IMR-90 (cell line): ENCODE data around the gene FAM124A. TPM values are rescaled to one million over a fixed set of nuclear protein-coding genes. Genes with fewer than 3 reads are reported as not detected.
A peak's percentile ranks its signal among the peaks of the same experiment; 100 is the strongest.

ENCODE experiments used
- ATAC-seq: fragments of 200-7000 bp; cut with Tn5 transposase; 2 replicates; pipeline ENCODE4 v1.9.1; 2020; ENCODE audit warnings: low read depth, mild to moderate bottlenecking, moderate library complexity
- BruUV-seq: library from RNA; stranded (reverse); fragments of 400-500 nt; replicated peaks from 2 replicates; lab custom pipeline; 2021; lab: Mats Ljungman, UMichigan
- CTCF ChIA-PET: fragments of 300-600 bp; formaldehyde crosslinking; extraction: SDS; loops from one replicate; lab custom pipeline; 2021; ENCODE audit warnings: antibody characterized with exemption; lab: Yijun Ruan, JAX
- POLR2A ChIA-PET: fragments of 300-600 bp; sonication (Branson Sonifier 250); formaldehyde crosslinking; loops from one replicate; lab custom pipeline; 2022; ENCODE audit warnings: antibody characterized with exemption; ENCODE audit not compliant: unreplicated experiment; lab: Charles Lee
- DNase-seq: peaks from one replicate; pipeline ENCODE4 v3.0.0; 2013
- H2AFZ ChIP-seq: replicated peaks from 2 replicates; pipeline ENCODE3; 2013; ENCODE audit warnings: low read length, mild to moderate bottlenecking; ENCODE audit not compliant: poor library complexity
- H2AK5ac ChIP-seq: 2 replicates; pipeline ENCODE4 v1.6.1; 2013; ENCODE audit warnings: low read depth, low read length, inconsistent platforms
- H2AK9ac ChIP-seq: replicated peaks from 2 replicates; pipeline ENCODE3; 2013; ENCODE audit warnings: mild to moderate bottlenecking, low read depth, low read length, moderate library complexity; ENCODE audit not compliant: poor library complexity
- H2BK120ac ChIP-seq: 2 replicates; pipeline ENCODE4 v1.6.1; 2013; ENCODE audit warnings: low read depth, low read length, inconsistent platforms
- H2BK15ac ChIP-seq: 3 replicates; pipeline ENCODE4 v1.6.1; 2013; ENCODE audit warnings: low read depth, low read length, inconsistent platforms
- H2BK20ac ChIP-seq: 2 replicates; pipeline ENCODE4 v1.6.1; 2013; ENCODE audit warnings: low read depth, mild to moderate bottlenecking, inconsistent platforms, low read length, moderate library complexity
- H2BK5ac ChIP-seq: 2 replicates; pipeline ENCODE4 v1.6.1; 2013; ENCODE audit warnings: mild to moderate bottlenecking, low read depth, low read length, inconsistent platforms; ENCODE audit not compliant: poor library complexity, severe bottlenecking
- H3K14ac ChIP-seq: replicated peaks from 2 replicates; pipeline ENCODE4 v1.6.1; 2013; ENCODE audit warnings: low read depth, low read length, inconsistent platforms
- H3K18ac ChIP-seq: 2 replicates; pipeline ENCODE4 v1.6.1; 2013; ENCODE audit warnings: low read depth, low read length, control low read depth
- H3K23ac ChIP-seq: 2 replicates; pipeline ENCODE4 v1.6.1; 2013; ENCODE audit warnings: low read depth, low read length, inconsistent platforms
- H3K27ac ChIP-seq: 2 replicates; pipeline ENCODE4 v1.5.1; 2013; ENCODE audit warnings: mild to moderate bottlenecking, control low read depth, low read length; ENCODE audit not compliant: insufficient read depth
- H3K27me3 ChIP-seq: 2 replicates; pipeline ENCODE4 v1.6.1; 2013; ENCODE audit warnings: low read length; ENCODE audit not compliant: control insufficient read depth, insufficient read depth
- H3K36me3 ChIP-seq: 2 replicates; pipeline ENCODE4 v1.6.1; 2013; ENCODE audit warnings: low read length, mixed read lengths; ENCODE audit not compliant: control insufficient read depth, insufficient read depth
- H3K4ac ChIP-seq: 2 replicates; pipeline ENCODE4 v1.6.1; 2013; ENCODE audit warnings: low read depth, low read length, inconsistent platforms
- H3K4me1 ChIP-seq: 2 replicates; pipeline ENCODE4 v1.6.1; 2013; ENCODE audit warnings: low read length, mixed read lengths; ENCODE audit not compliant: control insufficient read depth, insufficient read depth
- H3K4me2 ChIP-seq: 2 replicates; pipeline ENCODE4 v1.6.1; 2013; ENCODE audit warnings: low read depth, mild to moderate bottlenecking, control low read depth, low read length, moderate library complexity
- H3K4me3 ChIP-seq: 2 replicates; pipeline ENCODE4 v1.5.1; 2013; ENCODE audit warnings: low read depth, mild to moderate bottlenecking, control low read depth, low read length, moderate library complexity; ENCODE audit not compliant: insufficient read depth
- H3K56ac ChIP-seq: 2 replicates; pipeline ENCODE4 v1.6.1; 2013; ENCODE audit warnings: low read length, inconsistent platforms; ENCODE audit not compliant: insufficient read depth; ENCODE audit errors: extremely low read depth
- H3K79me1 ChIP-seq, 2 experiments: 2 replicates each; pipeline ENCODE4 v1.6.1; 2013; ENCODE audit warnings: low read length in 2 of 2, inconsistent platforms in 1 of 2, low read depth in 1 of 2
- H3K9ac ChIP-seq: 2 replicates; pipeline ENCODE4 v1.6.1; 2013; ENCODE audit warnings: low read depth, low read length, control low read depth
- H3K9me1 ChIP-seq: 2 replicates; pipeline ENCODE4 v1.6.1; 2013; ENCODE audit warnings: low read length, inconsistent platforms; ENCODE audit not compliant: insufficient read depth
- H3K9me3 ChIP-seq: 2 replicates; pipeline ENCODE4 v1.6.1; 2013; ENCODE audit warnings: low read length; ENCODE audit not compliant: control insufficient read depth, insufficient read depth
- H4K20me1 ChIP-seq: 2 replicates; pipeline ENCODE4 v1.6.1; 2013; ENCODE audit warnings: low read length, inconsistent platforms; ENCODE audit not compliant: insufficient read depth
- H4K5ac ChIP-seq: 2 replicates; pipeline ENCODE4 v1.6.1; 2013; ENCODE audit warnings: mild to moderate bottlenecking, low read depth, low read length, control low read depth
- H4K8ac ChIP-seq, 2 experiments: 2 replicates each; pipeline ENCODE4 v1.6.1; 2013; ENCODE audit warnings: low read depth in 2 of 2, low read length in 2 of 2, control low read depth in 1 of 2, inconsistent platforms in 1 of 2
- H4K91ac ChIP-seq: 2 replicates; pipeline ENCODE4 v1.6.1; 2013; ENCODE audit warnings: low read depth, low read length, inconsistent platforms; ENCODE audit not compliant: insufficient read depth
- BHLHE40 ChIP-seq: fragments of 150-350 bp; IDR thresholded peaks from 2 replicates; pipeline ENCODE4 v1.6.1; 2016; ENCODE audit warnings: mild to moderate bottlenecking, low read depth, low read length
- CEBPB ChIP-seq: IDR thresholded peaks from 2 replicates; pipeline ENCODE4 v1.6.1; 2012; ENCODE audit warnings: low read depth, low read length, improper control_type of control experiment
- CHD1 ChIP-seq: IDR thresholded peaks from 2 replicates; pipeline ENCODE4 v1.6.1; 2012; ENCODE audit warnings: low read depth, low read length, improper control_type of control experiment
- CTCF ChIP-seq: conservative IDR thresholded peaks from 2 replicates; pipeline ENCODE4 v1.5.1; 2012; ENCODE audit warnings: mild to moderate bottlenecking, low read depth, low read length, improper control_type of control experiment
- MAFK ChIP-seq: IDR thresholded peaks from 2 replicates; pipeline ENCODE4 v1.6.1; 2012; ENCODE audit warnings: low read depth, low read length, improper control_type of control experiment
- MAZ ChIP-seq: IDR thresholded peaks from 2 replicates; pipeline ENCODE4 v1.6.1; 2012; ENCODE audit warnings: low read depth, mild to moderate bottlenecking, low read length, improper control_type of control experiment, moderate library complexity, borderline replicate concordance
- RAD21 ChIP-seq: IDR thresholded peaks from 2 replicates; pipeline ENCODE4 v1.6.1; 2012; ENCODE audit warnings: low read length, improper control_type of control experiment
- RFX5 ChIP-seq: IDR thresholded peaks from 2 replicates; pipeline ENCODE4 v1.8.0; 2012; ENCODE audit warnings: low read depth, mild to moderate bottlenecking, low read length, moderate library complexity
- SMC3 ChIP-seq: fragments of 150-350 bp; IDR thresholded peaks from 2 replicates; pipeline ENCODE4 v1.6.1; 2016; ENCODE audit warnings: low read depth, mild to moderate bottlenecking, antibody characterized with exemption, low read length, moderate library complexity
- USF2 ChIP-seq: fragments of 150-350 bp; IDR thresholded peaks from 2 replicates; pipeline ENCODE4 v1.6.1; 2017; ENCODE audit warnings: mild to moderate bottlenecking, antibody characterized with exemption, low read length, low read depth
- WGBS, 2 experiments: methylation state at CpG; one replicate each; pipeline versions ENCODE4 v1.1.5 to v1.1.7; 2013; ENCODE audit warnings: missing lambda C conversion rate in 2 of 2; ENCODE audit not compliant: insufficient read length in 1 of 2; ENCODE audit errors: extremely low coverage in 2 of 2; 5-methylcytosine and 5-hydroxymethylcytosine counted together
- dilution Hi-C: fragments of 300-500 bp; cut with HindIII; formaldehyde crosslinking; loops from one replicate; pipeline ENCODE4 v1.14.3; 2018; ENCODE audit warnings: low sequenced_read_pairs; ENCODE audit not compliant: unreplicated experiment
- in situ Hi-C: fragments of 300-500 bp; cut with MboI; formaldehyde crosslinking; loops from 3 replicates; pipeline ENCODE4 v1.14.3; 2019; ENCODE audit warnings: low sequenced_read_pairs, inconsistent platforms, mixed read lengths
- intact Hi-C: fragments of 100-400 bp; cut with micrococcal nuclease; formaldehyde crosslinking; loops from 2 replicates; pipeline ENCODE4 v1.10.0; 2022
- polyA plus RNA-seq, 3 experiments: library from polyadenylated mRNA; depleted of rRNA; stranded (reverse); fragments of >200 nt; gene quantifications; 2 replicates each; pipeline ENCODE4 v1.2.3, GENCODE V29; 2012; ENCODE audit warnings: low replicate concordance in 1 of 3
- total RNA-seq: library from RNA; depleted of rRNA; stranded (reverse); fragments of >200 nt; gene quantifications from 2 replicates; pipeline ENCODE4 v1.2.3, GENCODE V29; 2012

Gene FAM124A
- total and polyA plus RNA-seq, 2 of the 4 experiments (the other 2 are of a cell fraction), result 0.03 TPM; not detected in 1

GRCh38 chr13:51230477-51231105 is 8.4 kb downstream of the FAM124A start:
- no TSS peak for BruUV-seq
- ChIA-PET CTCF (interaction anchor here (1.0 kb wide), 1 partner anchor 56 kb away, joined by 3 read pairs; no protein-coding TSS in a partner anchor), POLR2A (no interaction called here)
- Histone ChIP-seq H3K4me1 (peaks cover 2% of the 10 kb centered on the region; the same call in 1 of the 2 replicates), H3K36me3 (no peaks in the 10 kb centered on the region), H3K9me1 (no peaks in the 10 kb centered on the region), H3K4me2 (peak overlapping the region; percentile 71; the same call in 1 of the 2 replicates), H3K27me3 (peaks cover 41% of the 10 kb centered on the region), H3K18ac (no peak overlapping the region), H3K23ac (no peak overlapping the region), H2BK5ac (no peak overlapping the region), H3K4ac (no peak overlapping the region), H2BK15ac (no peak overlapping the region), H3K27ac (no peak overlapping the region), H2AK5ac (no peak overlapping the region), H2AFZ (no peak overlapping the region), H4K20me1 (no peaks in the 10 kb centered on the region), H3K9ac (no peak overlapping the region), H4K91ac (no peak overlapping the region), H3K9me3 (0 out of 2 replicates have a peak, but pooled peaks cover 3% of the 10 kb centered on the region), H4K8ac (no peak overlapping the region), H3K14ac (no peak overlapping the region), H2BK120ac (no peak overlapping the region), H4K5ac (no peak overlapping the region), H2AK9ac (no peak overlapping the region), H3K4me3 (no peak overlapping the region), H3K56ac (no peak overlapping the region), H2BK20ac (no peak overlapping the region), H3K79me1 (no peaks in the 10 kb centered on the region)
- in situ Hi-C loops, result no loop called here
- TF ChIP-seq CTCF, result no peak
- no peak for TF ChIP-seq SMC3
- TF ChIP-seq CEBPB, result no peak
- no peak for TF ChIP-seq USF2
- TF ChIP-seq CHD1, result no peak
- no peak for TF ChIP-seq RFX5
- TF ChIP-seq MAFK, result no peak
- no peak for TF ChIP-seq RAD21
- no peak for TF ChIP-seq BHLHE40
- TF ChIP-seq MAZ, result no peak
- DNase-seq (peak; percentile 7), ATAC-seq (no peak)
- intact Hi-C loops, result no loop called here
- 10% methylated on average over 2 of the region's 8 CpGs; no CpG with 5 or more reads in 1 of the 2 experiments for WGBS, 2 experiments
- dilution Hi-C loops, result no loop called here
